ENCODE results near the gene ATP1A1. TPM values are rescaled to one million over a fixed set of nuclear protein-coding genes. Genes with fewer than 3 reads are reported as not detected.

ATP1A1 gene
- total RNA-seq (100 to 1,000 TPM; 200 to 216 TPM), polyA plus RNA-seq (100 to 1,000 TPM; 138 to 173 TPM)
- long read RNA-seq, donor 1, transcript ATP1A1-201 (23 exons, 3,654 nt): major isoform, 25 of 103 reads
- long read RNA-seq, donor 1, partial matches to known transcripts: 58 of 103 reads
- long read RNA-seq, donor 1, other reads (novel, unspliced or antisense): 16 of 103 reads
- long read RNA-seq, donor 2, transcript ATP1A1-201 (23 exons, 3,654 nt): major isoform, 38 of 69 reads
- long read RNA-seq, donor 2, partial matches to known transcripts: 17 of 69 reads
- long read RNA-seq, donor 2, other reads (novel, unspliced or antisense): 13 of 69 reads

DNA sequence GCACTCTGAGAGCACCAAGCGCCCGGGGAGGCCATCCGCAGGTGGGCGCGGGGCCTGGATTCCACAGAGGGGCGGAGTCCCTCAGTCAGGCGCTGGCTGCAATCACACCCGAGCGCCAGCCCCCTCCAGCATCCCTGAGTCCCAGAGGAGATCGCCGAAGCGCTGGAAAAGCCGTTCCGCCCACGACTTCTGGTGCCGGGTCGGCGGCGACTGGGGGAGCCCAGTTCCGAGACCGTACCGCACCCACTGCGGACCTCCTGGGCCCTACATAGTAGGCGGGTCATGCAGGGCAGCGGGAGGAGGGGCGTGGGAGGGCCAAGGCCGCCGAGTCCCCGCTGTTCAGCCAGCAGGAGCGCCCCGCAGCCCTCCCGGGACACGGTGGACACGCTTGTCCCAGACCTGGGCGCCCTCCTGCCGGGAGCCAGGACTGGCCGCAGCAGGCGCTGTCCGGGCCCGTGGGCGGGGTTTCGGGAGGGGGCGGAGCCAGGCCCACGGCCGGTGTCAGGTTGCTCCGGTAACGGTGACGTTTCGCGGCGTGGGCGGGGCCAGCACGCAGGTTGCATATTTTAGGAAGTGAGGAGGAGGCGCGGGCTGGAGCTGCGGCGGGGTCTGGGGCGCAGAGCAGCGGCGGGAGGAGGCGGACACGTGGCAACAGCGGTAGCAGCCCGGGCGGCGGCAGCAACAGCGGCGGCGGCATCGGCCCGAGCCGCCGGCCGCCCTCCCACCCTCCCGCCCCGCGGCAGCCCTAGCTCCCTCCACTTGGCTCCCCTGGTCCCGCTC is at the start of gene ATP1A1:
Gene ATP1A1 (plus strand): TSS at position 594 of the 780 bp plus-strand sequence. CDS start 268 bp downstream, outside the sequence.
- DNase-seq (peak; percentile 99 to 100), ATAC-seq (ENCODE audit: low FRiP score) (peak; percentile 94)
- intact Hi-C loops (cut with DNase I): loop anchor here in 1 of 2 donors (5.0 kb wide), 1 partner anchor 199 kb away; the partner anchor contains the start of gene CD58
- H3K9me3 ChIP-seq (ENCODE audit: control insufficient read depth, low read length): no peaks in the 10 kb centered on the region
- peak within 1 kb of the TSS; percentile 97 to 98 for H3K27ac ChIP-seq (ENCODE audit: low read depth in 1 of 2, low read length in 2 of 2)
- no peaks in the 10 kb centered on the region for H3K36me3 ChIP-seq (ENCODE audit: control insufficient read depth in 1 of 2, insufficient read depth in 2 of 2, low read length in 1 of 2)
- H3K27me3 ChIP-seq (ENCODE audit: control insufficient read depth in 1 of 2, insufficient read depth in 2 of 2, low read length in 1 of 2): no peaks in the 10 kb centered on the region
- 1% methylated on average over 59 to 78 of the region's 78 CpGs for WGBS, 2 donors
- H3K4me1 ChIP-seq (ENCODE audit: control insufficient read depth in 1 of 2, insufficient read depth in 2 of 2, low read length in 2 of 2): peaks cover 0 to 12% of the 10 kb centered on the region in 2 donors
- peak within 1 kb of the TSS; percentile 99 for H3K4me3 ChIP-seq (ENCODE audit: low read length in 2 of 2)

- Histone ChIP-seq H3K36me3 (ENCODE audit: control insufficient read depth in 1 of 2, insufficient read depth in 2 of 2, low read length in 1 of 2) (no peaks in the 10 kb centered on the region), H3K4me1 (ENCODE audit: control insufficient read depth in 1 of 2, insufficient read depth in 2 of 2, low read length in 2 of 2) (no peaks in the 10 kb centered on the region), H3K9me3 (ENCODE audit: control insufficient read depth, low read length) (no peaks in the 10 kb centered on the region), H3K27ac (ENCODE audit: low read depth in 1 of 2, low read length in 2 of 2) (no peak overlapping the region), H3K27me3 (ENCODE audit: control insufficient read depth in 1 of 2, insufficient read depth in 2 of 2, low read length in 1 of 2) (no peaks in the 10 kb centered on the region), H3K4me3 (ENCODE audit: low read length in 2 of 2) (no peak overlapping the region)
- WGBS, 2 donors: 90% methylated on average over 2 of the region's 2 CpGs
- intact Hi-C loops (cut with DNase I): no loop called here
- no peak for DNase-seq
- ATAC-seq (ENCODE audit: low FRiP score): no peak
These were observed 49.6 kb upstream of the ATP1A1 start for GRCh38 chr1:116323491-116323890.

DNA sequence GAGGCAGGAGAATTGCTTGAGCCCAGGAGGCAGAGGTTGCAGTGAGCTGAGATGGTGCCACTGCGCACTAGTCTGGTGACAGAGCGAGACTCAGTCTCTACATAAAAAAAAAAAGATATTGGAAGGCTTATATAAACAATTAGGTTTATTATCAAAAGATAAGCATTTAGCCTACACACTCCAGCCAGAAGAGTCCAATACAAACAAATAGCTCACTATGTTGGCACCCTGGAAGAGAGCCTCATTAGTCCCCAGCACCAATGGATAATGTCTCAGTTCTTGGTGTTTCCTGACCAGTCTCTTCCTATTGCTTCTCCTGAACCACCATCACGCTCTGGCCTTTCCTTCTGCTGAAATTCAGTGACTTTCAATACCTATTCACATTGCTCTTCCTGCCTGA is 48.6 kb upstream of the ATP1A1 start:
- no peaks in the 10 kb centered on the region for H3K4me1 ChIP-seq (ENCODE audit: control insufficient read depth in 1 of 2, insufficient read depth in 2 of 2, low read length in 2 of 2)
- H3K4me3 ChIP-seq (ENCODE audit: low read length in 2 of 2): no peak overlapping the region
- intact Hi-C loops (cut with DNase I): no loop called here
- no peaks in the 10 kb centered on the region for H3K36me3 ChIP-seq (ENCODE audit: control insufficient read depth in 1 of 2, insufficient read depth in 2 of 2, low read length in 1 of 2)
- no peaks in the 10 kb centered on the region for H3K27me3 ChIP-seq (ENCODE audit: control insufficient read depth in 1 of 2, insufficient read depth in 2 of 2, low read length in 1 of 2)
- ATAC-seq (ENCODE audit: low FRiP score) (no peak), DNase-seq (no peak)
- no peak overlapping the region for H3K27ac ChIP-seq (ENCODE audit: low read depth in 1 of 2, low read length in 2 of 2)
- WGBS, 2 donors: 44 to 56% methylated on average over 3 of the region's 3 CpGs
- H3K9me3 ChIP-seq (ENCODE audit: control insufficient read depth, low read length): no peaks in the 10 kb centered on the region

DNA sequence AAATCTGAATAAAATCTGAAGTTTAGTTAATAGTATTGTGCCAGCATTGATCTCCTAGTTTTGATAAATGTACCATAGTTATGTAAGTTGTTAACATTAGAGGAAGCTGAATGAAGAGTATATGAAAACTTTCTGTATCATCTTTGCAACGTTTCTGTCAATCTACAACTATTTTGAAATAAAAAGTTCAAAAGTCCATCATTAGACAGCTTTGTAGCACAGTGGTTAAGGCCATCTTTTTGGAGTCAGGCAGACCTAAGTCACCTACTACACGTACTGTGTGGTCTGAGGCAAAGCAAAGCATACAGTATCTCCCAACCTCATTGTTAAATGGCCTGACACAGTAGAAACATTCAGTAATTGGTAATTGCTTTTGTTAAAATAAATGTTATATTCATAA is 47.9 kb upstream of the ATP1A1 start:
- WGBS, 2 donors: 85 to 89% methylated on average over 2 of the region's 2 CpGs
- DNase-seq (no peak), ATAC-seq (ENCODE audit: low FRiP score) (no peak)
- intact Hi-C loops (cut with DNase I): no loop called here
- Histone ChIP-seq H3K4me3 (ENCODE audit: low read length in 2 of 2) (no peak overlapping the region), H3K27me3 (ENCODE audit: control insufficient read depth in 1 of 2, insufficient read depth in 2 of 2, low read length in 1 of 2) (no peaks in the 10 kb centered on the region), H3K9me3 (ENCODE audit: control insufficient read depth, low read length) (no peaks in the 10 kb centered on the region), H3K36me3 (ENCODE audit: control insufficient read depth in 1 of 2, insufficient read depth in 2 of 2, low read length in 1 of 2) (no peaks in the 10 kb centered on the region), H3K27ac (ENCODE audit: low read depth in 1 of 2, low read length in 2 of 2) (no peak overlapping the region), H3K4me1 (ENCODE audit: control insufficient read depth in 1 of 2, insufficient read depth in 2 of 2, low read length in 2 of 2) (no peaks in the 10 kb centered on the region)

DNA sequence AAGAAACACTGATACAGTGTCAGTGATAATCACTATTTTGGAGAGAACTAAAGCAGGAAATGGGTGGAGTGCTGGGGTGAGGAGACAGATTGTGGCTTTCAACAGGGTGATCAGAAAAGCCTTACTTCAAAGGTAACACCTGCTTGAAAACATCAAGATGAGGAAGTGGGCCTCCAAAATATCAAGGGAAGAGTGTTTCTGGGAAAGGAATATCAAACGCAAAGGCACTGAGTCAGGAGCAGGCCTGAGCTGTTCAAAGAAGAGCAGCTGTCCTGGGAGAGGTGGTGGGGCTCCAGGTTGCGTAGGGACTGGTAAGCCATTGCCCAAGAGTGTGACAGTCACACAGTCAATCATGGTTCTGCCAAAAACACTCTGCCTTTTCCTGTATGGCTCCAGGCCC is 47.1 kb upstream of the ATP1A1 start:
- DNase-seq (no peak), ATAC-seq (ENCODE audit: low FRiP score) (no peak)
- Histone ChIP-seq H3K27ac (ENCODE audit: low read depth in 1 of 2, low read length in 2 of 2) (no peak overlapping the region), H3K4me1 (ENCODE audit: control insufficient read depth in 1 of 2, insufficient read depth in 2 of 2, low read length in 2 of 2) (no peaks in the 10 kb centered on the region), H3K36me3 (ENCODE audit: control insufficient read depth in 1 of 2, insufficient read depth in 2 of 2, low read length in 1 of 2) (no peaks in the 10 kb centered on the region), H3K4me3 (ENCODE audit: low read length in 2 of 2) (no peak overlapping the region), H3K9me3 (ENCODE audit: control insufficient read depth, low read length) (no peaks in the 10 kb centered on the region), H3K27me3 (ENCODE audit: control insufficient read depth in 1 of 2, insufficient read depth in 2 of 2, low read length in 1 of 2) (no peaks in the 10 kb centered on the region)
- intact Hi-C loops (cut with DNase I): no loop called here
- 92 to 93% methylated on average over 2 of the region's 2 CpGs for WGBS, 2 donors

- 92 to 96% methylated on average over 1 of the region's 1 CpG for WGBS, 2 donors
- no peak overlapping the region for H3K27ac ChIP-seq (ENCODE audit: low read depth in 1 of 2, low read length in 2 of 2)
- DNase-seq (no peak), ATAC-seq (ENCODE audit: low FRiP score) (no peak)
- intact Hi-C loops (cut with DNase I): no loop called here
- no peaks in the 10 kb centered on the region for H3K9me3 ChIP-seq (ENCODE audit: control insufficient read depth, low read length)
- no peaks in the 10 kb centered on the region for H3K4me1 ChIP-seq (ENCODE audit: control insufficient read depth in 1 of 2, insufficient read depth in 2 of 2, low read length in 2 of 2)
- H3K27me3 ChIP-seq (ENCODE audit: control insufficient read depth in 1 of 2, insufficient read depth in 2 of 2, low read length in 1 of 2): no peaks in the 10 kb centered on the region
- no peaks in the 10 kb centered on the region for H3K36me3 ChIP-seq (ENCODE audit: control insufficient read depth in 1 of 2, insufficient read depth in 2 of 2, low read length in 1 of 2)
- H3K4me3 ChIP-seq (ENCODE audit: low read length in 2 of 2): no peak overlapping the region
These were observed 46.6 kb upstream of the ATP1A1 start for GRCh38 chr1:116326486-116326885.

- intact Hi-C loops (cut with DNase I): no loop called here
- Histone ChIP-seq H3K36me3 (ENCODE audit: control insufficient read depth in 1 of 2, insufficient read depth in 2 of 2, low read length in 1 of 2) (no peaks in the 10 kb centered on the region), H3K4me3 (ENCODE audit: low read length in 2 of 2) (no peak overlapping the region), H3K4me1 (ENCODE audit: control insufficient read depth in 1 of 2, insufficient read depth in 2 of 2, low read length in 2 of 2) (no peaks in the 10 kb centered on the region), H3K27me3 (ENCODE audit: control insufficient read depth in 1 of 2, insufficient read depth in 2 of 2, low read length in 1 of 2) (no peaks in the 10 kb centered on the region), H3K27ac (ENCODE audit: low read depth in 1 of 2, low read length in 2 of 2) (no peak overlapping the region), H3K9me3 (ENCODE audit: control insufficient read depth, low read length) (no peaks in the 10 kb centered on the region)
- 73 to 77% methylated on average over 2 of the region's 2 CpGs for WGBS, 2 donors
- no peak for ATAC-seq (ENCODE audit: low FRiP score)
- no peak for DNase-seq
These were observed 44.4 kb upstream of the ATP1A1 start for GRCh38 chr1:116328671-116329070.

DNA sequence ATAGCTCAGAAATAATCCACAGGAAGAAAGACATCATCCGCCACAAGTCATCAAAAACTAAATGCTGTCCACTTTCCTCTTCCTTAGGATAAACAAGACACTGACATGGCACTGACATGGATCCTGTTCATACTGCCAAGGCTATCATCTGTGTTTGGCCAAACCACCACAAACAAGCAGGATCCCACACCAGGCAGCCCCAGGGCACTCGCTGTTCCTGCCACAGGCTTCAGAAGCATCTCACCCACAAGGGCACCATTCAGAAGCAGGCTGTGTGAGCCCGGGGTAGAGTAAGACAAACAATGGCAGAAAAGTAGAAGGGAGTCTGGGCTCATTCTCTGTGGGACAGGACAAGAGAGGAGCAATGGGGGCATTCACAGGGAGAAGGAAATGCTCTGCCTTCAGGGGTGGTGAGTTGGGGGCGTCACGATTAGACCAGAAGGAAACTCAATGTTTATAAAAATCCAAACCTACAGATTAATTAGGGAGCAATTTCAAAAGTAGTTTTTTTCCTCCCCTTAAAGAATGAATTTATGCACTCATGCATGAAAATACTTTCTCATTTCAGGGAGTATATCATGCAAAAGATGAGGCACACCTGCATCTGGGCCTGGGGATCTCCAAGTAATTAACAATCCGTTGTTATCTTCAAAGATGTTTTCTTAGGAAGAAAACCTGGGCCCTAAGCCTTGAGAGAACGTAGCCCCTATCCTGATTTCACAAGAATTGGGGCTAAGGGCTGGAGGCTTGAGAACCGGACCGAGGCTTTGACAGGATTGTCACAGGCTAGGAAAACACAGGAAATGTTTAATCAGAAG is 43.3 kb upstream of the ATP1A1 start:
- H3K27me3 ChIP-seq (ENCODE audit: control insufficient read depth in 1 of 2, insufficient read depth in 2 of 2, low read length in 1 of 2): no peaks in the 10 kb centered on the region
- H3K36me3 ChIP-seq (ENCODE audit: control insufficient read depth in 1 of 2, insufficient read depth in 2 of 2, low read length in 1 of 2): no peaks in the 10 kb centered on the region
- H3K4me3 ChIP-seq (ENCODE audit: low read length in 2 of 2): no peak overlapping the region
- no peaks in the 10 kb centered on the region for H3K9me3 ChIP-seq (ENCODE audit: control insufficient read depth, low read length)
- no peaks in the 10 kb centered on the region for H3K4me1 ChIP-seq (ENCODE audit: control insufficient read depth in 1 of 2, insufficient read depth in 2 of 2, low read length in 2 of 2)
- intact Hi-C loops (cut with DNase I): no loop called here
- ATAC-seq (ENCODE audit: low FRiP score) (no peak), DNase-seq (no peak)
- 63 to 66% methylated on average over 9 of the region's 9 CpGs for WGBS, 2 donors
- H3K27ac ChIP-seq (ENCODE audit: low read depth in 1 of 2, low read length in 2 of 2): no peak overlapping the region

Measured in aorta (tissue), 5 donors.